ENCODE data around the gene PTPMT1.

DNA sequence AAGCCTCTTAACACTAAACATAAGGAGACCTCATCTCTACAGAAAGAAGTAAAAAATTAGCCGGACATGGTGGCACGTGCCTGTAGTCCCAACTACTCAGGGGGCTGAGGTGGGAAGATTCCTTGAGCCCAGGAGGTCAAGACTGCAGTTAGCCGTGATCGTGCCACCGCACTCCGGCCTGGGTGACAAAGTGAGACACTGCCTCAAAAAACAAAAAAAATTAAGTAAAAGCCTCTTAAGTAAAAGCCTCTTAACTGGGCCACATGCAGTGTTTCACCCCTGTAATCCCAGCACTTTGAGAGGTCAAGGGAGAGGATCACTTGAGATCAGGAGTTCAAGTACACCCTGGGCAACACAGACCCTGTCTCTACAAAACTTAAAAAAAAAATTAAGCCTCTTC is 38.2 kb upstream of the PTPMT1 start:
- TF ChIP-seq YY1 (IDR thresholded peaks at IDR 0.05; ENCODE audit: insufficient read depth, insufficient read length) (no peak), ZNF274 (IDR thresholded peaks at IDR 0.05; ENCODE audit: low read depth, low read length) (no peak)
